Calu3 (cell line): ENCODE data around the gene PUDP. TPM values are rescaled to one million over a fixed set of nuclear protein-coding genes. Genes with fewer than 3 reads are reported as not detected.

Experiments used
- BruUV-seq: library from RNA; stranded (reverse); fragments of 400-500 nt; replicated peaks from 2 replicates; lab custom pipeline; 2021; lab: Mats Ljungman, UMichigan
- CTCF ChIA-PET: fragments of 300-600 bp; sonication (Branson Sonifier 250); formaldehyde crosslinking; loops from one replicate; lab custom pipeline; 2022; ENCODE audit warnings: antibody characterized with exemption; lab: Charles Lee
- DNase-seq: peaks from one replicate; pipeline ENCODE4 v3.0.0; 2022
- H3K27ac Mint-ChIP-seq: one replicate; pipeline ENCODE4 v1.8.0; 2022; ENCODE audit warnings: mixed read lengths; ENCODE audit not compliant: unreplicated experiment
- H3K27me3 Mint-ChIP-seq: one replicate; pipeline ENCODE4 v1.8.0; 2022; ENCODE audit warnings: mixed read lengths; ENCODE audit not compliant: unreplicated experiment
- H3K36me3 Mint-ChIP-seq: one replicate; pipeline ENCODE4 v1.8.0; 2022; ENCODE audit warnings: mild to moderate bottlenecking, moderate library complexity, mixed read lengths; ENCODE audit not compliant: insufficient read depth, unreplicated experiment
- H3K4me1 Mint-ChIP-seq: one replicate; pipeline ENCODE4 v1.8.0; 2022; ENCODE audit warnings: mild to moderate bottlenecking, low read depth, mixed read lengths; ENCODE audit not compliant: unreplicated experiment
- H3K4me3 Mint-ChIP-seq: one replicate; pipeline ENCODE4 v1.8.0; 2022; ENCODE audit warnings: mild to moderate bottlenecking, low read depth, moderate library complexity, mixed read lengths; ENCODE audit not compliant: unreplicated experiment
- H3K9me3 Mint-ChIP-seq: one replicate; pipeline ENCODE4 v1.8.0; 2022; ENCODE audit warnings: low read depth, mixed read lengths; ENCODE audit not compliant: unreplicated experiment
- CTCF ChIP-seq: fragments of 200-600 bp; IDR thresholded peaks from one replicate; pipeline ENCODE4 v1.8.0; 2022; ENCODE audit warnings: antibody characterized with exemption; ENCODE audit not compliant: unreplicated experiment
- intact Hi-C: fragments of 100-400 bp; cut with micrococcal nuclease; formaldehyde crosslinking; loops from one replicate; pipeline ENCODE4 v1.10.0; 2022; ENCODE audit not compliant: unreplicated experiment
- total RNA-seq: library from RNA; stranded (reverse); gene quantifications from 2 replicates; pipeline ENCODE4 v1.2.3, GENCODE V29; 2022

Gene PUDP
- total RNA-seq, 1 experiment from 2014 or later, result 30.6 TPM

- Mint-ChIP-seq H3K27ac (peak within 1 kb of the TSS; percentile 39), H3K27me3 (no peaks in the 10 kb centered on the region), H3K4me3 (peak within 1 kb of the TSS; percentile 67), H3K36me3 (peaks cover 19% of the 10 kb centered on the region), H3K9me3 (no peaks in the 10 kb centered on the region), H3K4me1 (peaks cover 24% of the 10 kb centered on the region)
- TF ChIP-seq CTCF, result no peak
- BruUV-seq, result no TSS peak
- CTCF ChIA-PET, result no interaction called here
- intact Hi-C loops, result loop anchor here (2.0 to 5.0 kb wide), 2 partner anchors 15 to 105 kb away; no protein-coding TSS in a partner anchor
- DNase-seq, result peak; percentile 20
Observed at GRCh38 chrX:7147413-7147977, 458 bp downstream of the PUDP start, which contains the start of gene STS. TSS of gene STS (plus strand) at chrX:7147712. CDS start at chrX:7253200, 105,488 bp downstream.

GRCh38 chrX:7146703-7147412, 1.1 kb downstream of the PUDP start:
- no TSS peak for BruUV-seq
- DNase-seq, result peak; percentile 23
- Mint-ChIP-seq H3K4me1 (peaks cover 24% of the 10 kb centered on the region), H3K27me3 (no peaks in the 10 kb centered on the region), H3K36me3 (peaks cover 19% of the 10 kb centered on the region), H3K27ac (peak overlapping the region; percentile 27), H3K4me3 (peak overlapping the region; percentile 67), H3K9me3 (no peaks in the 10 kb centered on the region)
- CTCF ChIA-PET, result no interaction called here
- TF ChIP-seq CTCF, result no peak
- intact Hi-C loops, result loop anchor here (2.0 to 5.0 kb wide), 2 partner anchors 14 to 105 kb away; no protein-coding TSS in a partner anchor

- peak overlapping the region; percentile 46 for H3K4me3 Mint-ChIP-seq
- H3K36me3 Mint-ChIP-seq, result peaks cover 19% of the 10 kb centered on the region
- H3K27ac Mint-ChIP-seq, result peak overlapping the region; percentile 84
- TF ChIP-seq CTCF, result no peak
- TSS peak; percentile 37 for BruUV-seq
- no peaks in the 10 kb centered on the region for H3K27me3 Mint-ChIP-seq
- CTCF ChIA-PET, result no interaction called here
- intact Hi-C loops, result loop anchor here (2.0 to 5.0 kb wide), 2 partner anchors 13 to 106 kb away; no protein-coding TSS in a partner anchor
- no peaks in the 10 kb centered on the region for H3K9me3 Mint-ChIP-seq
- peaks cover 24% of the 10 kb centered on the region for H3K4me1 Mint-ChIP-seq
- DNase-seq, result no peak
Observed at GRCh38 chrX:7146020-7146702, 1.8 kb downstream of the PUDP start.

GRCh38 chrX:7145454-7145853, 2.5 kb downstream of the PUDP start:
- no peaks in the 10 kb centered on the region for H3K27me3 Mint-ChIP-seq
- peak overlapping the region; percentile 84 for H3K27ac Mint-ChIP-seq
- BruUV-seq, result no TSS peak
- peaks cover 24% of the 10 kb centered on the region for H3K4me1 Mint-ChIP-seq
- DNase-seq, result no peak
- H3K9me3 Mint-ChIP-seq, result no peaks in the 10 kb centered on the region
- intact Hi-C loops, result loop anchor here (5.0 kb wide), 1 partner anchor 107 kb away; no protein-coding TSS in a partner anchor
- H3K4me3 Mint-ChIP-seq, result peak overlapping the region; percentile 46
- CTCF ChIA-PET, result no interaction called here
- no peak for TF ChIP-seq CTCF
- peaks cover 19% of the 10 kb centered on the region for H3K36me3 Mint-ChIP-seq
